GF-D8 (cell line): ENCODE data around the gene ATG7.
A peak's percentile ranks its signal among the peaks of the same experiment; 100 is the strongest.
"Not testable (repeated sequence)": the region's sequence is repeated elsewhere in the genome, so short reads cannot be mapped to it uniquely, and the experiment has no call there.

Experiments
- DNase-seq: peaks from one replicate; lab custom pipeline; 2025; lab: John Stamatoyannopoulos, UW

Gene ATG7

DNA sequence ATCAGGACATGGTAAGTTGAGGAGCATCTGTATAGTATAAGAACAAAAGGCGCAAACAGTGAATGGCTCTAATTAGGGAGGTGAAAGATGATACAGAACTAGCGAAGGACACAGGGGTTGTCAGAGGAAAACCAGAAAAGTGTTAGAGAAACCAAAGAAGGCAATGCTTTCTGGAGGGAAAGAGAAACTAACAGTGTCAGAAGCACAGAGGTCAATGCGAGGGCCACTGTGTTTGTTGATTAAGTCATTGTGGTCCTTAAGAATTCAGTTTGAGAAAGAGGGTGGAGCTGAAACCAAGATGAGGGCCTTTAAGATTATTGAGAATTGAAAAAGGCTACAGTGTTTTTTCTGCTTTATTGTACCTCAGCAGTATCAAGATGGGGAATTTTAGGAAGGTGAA lies 28.8 kb downstream of the ATG7 start:
- no peak for DNase-seq

DNA sequence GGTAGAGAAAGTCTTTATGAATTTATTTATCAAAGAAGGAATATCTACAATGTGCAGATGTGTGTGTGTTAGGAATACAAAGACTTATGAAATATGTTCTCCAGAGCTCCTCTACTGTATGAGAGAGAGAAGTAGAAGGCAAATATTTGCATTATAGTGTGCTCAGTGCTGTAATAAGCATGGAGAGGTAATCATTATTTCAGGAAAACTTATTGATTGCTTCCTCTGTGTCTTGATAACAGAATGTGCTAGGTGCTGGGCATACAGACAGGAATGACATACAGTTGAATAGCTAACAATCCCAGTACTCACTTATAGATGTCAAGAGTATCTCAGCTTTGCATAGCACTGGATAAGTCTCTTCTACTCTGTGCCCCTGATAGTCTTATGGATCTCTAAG lies 30.2 kb downstream of the ATG7 start:
- DNase-seq, result no peak

DNA sequence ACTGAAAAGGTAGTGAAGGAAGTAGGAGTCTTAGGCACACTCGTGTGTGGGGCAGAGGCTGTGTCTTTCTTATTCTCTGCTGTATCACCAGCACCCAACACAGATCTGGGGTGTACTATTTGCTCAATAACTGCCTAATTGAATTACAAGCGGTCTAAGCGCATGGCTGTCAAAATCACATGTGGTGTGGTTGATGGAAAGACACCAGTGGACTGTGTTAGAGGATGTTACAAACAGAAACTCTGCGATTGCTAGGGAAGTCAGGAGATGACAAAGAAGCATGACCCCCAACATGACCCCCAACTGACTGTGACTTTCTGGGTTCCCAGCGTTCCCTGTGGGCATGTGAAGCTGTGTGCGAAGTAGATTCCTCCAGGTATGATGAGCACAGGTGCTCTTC lies 32.0 kb downstream of the ATG7 start:
- no peak for DNase-seq

DNA sequence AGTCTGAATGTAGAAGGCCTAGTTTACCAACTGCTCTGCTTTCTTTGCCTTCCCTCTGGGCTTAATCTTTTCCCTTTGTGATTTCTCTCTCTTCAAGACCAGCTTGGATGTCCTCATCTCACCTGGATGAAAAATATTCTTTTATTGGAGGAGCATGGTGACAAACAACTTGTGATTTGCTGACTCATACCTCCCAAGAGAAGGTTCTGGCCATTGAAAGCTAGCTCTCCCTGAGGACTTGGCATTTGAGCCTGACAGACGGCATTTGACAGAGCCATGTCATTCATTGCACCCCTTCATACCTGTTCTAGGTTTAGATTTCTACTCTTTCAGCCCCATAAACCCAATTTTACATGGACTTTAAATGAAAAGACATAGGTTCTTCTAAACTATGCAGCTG lies 33.3 kb downstream of the ATG7 start:
- no peak for DNase-seq

DNA sequence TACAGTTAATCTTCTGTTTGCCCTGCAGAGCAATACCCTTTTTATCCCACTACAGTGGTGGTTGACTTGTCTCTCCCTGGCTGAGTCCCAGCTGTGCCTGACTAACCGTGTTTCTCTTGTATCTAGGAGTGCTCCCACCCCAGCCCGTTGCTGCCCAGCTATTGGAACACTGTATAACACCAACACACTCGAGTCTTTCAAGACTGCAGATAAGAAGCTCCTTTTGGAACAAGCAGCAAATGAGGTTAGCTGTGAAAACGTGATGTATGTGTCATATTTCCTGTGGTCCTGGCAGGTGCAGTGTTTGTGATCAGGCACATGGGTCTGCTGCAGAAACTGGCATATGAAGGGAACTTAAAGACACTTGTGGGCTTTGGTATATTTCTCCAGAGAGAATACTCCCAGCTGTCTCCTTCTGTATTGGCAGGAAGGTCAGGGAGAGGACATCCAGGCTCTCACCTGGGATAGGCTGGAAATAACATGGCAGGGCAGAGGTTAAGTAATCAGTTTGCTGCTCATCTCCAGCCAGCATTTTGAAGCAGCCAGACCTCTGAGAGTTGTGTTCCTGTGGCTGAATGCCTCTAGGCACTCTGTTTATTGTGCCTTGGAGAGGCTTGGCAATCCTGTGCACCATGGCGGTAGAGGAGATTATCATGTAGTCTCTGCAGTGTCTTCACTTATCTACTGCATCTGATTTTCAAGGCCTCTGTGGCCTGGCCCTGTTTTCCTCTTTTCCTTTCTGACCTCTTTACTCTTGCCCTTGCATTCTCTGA lies 34.8 kb downstream of the ATG7 start:
- DNase-seq, result peak; percentile 85

DNA sequence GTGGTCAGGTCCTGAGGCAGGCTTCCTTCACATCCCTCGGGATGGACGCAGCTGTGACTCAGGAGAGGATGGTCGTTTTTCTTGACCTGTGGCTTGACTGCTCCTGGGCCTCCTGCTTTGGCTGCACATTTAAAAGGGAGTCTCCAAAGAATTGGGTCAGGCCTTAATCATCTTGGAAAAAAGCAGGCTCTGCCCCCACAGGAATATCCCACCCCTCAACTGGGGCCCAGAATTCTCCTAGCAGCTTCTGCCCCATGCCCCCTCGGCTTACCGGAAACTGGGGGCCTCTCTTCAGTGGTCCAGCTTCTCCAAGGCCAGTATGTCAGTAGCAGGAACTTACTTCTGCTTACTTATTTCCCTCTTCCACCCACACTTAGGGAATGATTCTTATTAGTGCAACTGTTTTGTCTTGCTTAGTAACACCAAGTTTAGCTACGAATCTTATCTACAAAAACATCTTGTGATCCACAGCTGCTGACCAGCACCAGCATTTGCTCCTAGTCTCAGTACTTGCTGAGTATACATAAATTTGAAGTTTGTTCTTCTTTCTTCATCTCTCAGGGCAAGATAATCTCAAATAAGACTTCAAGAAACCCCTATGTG lies 35.7 kb downstream of the ATG7 start:
- DNase-seq, result peak; percentile 43

DNA sequence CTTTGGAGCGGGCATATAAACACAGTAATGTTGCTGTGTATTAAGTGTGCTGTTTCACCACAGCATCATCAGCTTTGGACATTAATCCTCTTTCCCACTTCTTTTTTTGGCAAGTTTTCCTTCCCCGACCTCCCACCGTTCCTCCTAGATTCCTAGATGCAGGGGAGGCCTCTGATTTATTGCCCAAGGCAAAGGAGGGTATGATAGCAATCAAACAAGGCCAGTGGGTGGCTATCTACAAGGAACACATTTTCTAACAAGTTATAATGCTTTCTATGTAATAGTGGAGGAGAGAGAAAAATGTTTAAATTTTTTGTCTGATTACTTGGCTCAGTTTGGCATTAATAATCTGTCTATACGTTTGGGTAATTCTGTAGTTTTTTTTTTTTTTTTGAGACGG lies 38.1 kb downstream of the ATG7 start:
- DNase-seq, result no peak

DNA sequence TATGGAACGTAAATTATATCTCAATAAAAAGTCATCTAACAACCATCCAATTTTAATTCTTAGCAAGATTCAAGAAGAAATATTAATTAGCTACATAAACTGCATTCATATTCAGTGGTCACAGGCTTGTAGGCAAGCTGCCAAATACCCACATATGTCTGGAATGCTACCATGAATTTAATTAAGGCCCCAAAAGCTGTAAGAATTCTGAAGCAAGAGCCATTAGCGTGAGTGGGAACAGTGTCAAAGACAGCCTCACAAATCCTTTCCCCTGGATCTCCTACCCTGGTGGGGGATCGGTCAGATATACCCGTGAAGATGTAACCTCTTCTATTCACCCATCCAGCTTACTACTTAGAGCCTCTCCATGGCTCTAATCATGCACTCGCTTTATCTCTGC lies 40.0 kb downstream of the ATG7 start:
- no peak for DNase-seq

DNA sequence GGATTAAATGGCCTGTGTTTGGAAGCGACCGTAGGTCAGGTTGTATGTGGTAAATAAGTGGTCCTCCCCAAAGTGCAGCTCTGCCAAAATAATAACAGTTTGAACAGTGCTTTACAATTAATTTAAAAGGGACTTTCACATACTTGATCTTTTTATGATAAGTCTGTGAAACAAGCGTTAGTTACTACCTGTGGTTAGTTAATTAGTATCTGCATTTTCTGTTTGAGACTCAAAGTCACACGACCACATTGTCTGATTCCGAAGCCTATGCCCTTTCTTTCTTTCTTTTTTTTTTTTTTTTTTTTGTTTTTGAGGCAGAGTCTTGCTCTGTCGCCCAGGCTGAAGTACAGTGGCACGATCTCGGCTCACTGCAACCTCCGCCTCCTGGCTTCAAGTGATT lies 45.1 kb downstream of the ATG7 start:
- no peak for DNase-seq

DNA sequence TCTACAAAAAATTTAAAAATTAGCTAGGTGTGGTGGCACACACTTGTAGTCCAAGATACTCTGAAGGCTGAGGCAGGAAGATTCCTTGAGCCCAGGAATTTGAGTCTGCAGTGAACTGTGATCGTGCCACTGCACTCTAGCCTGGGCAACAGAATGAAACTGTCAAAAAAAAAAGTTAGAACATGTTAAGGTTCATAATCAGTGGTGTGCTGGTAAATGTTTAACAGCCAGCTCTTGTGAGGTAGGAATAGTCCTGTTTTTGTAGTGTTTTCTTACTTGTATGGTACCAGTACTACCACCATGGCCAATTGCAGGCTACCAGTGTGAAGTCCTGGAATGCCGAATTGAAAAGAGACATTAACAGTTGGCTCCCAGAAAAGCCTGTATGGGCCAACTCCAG lies 50.7 kb downstream of the ATG7 start:
- no peak for DNase-seq

DNA sequence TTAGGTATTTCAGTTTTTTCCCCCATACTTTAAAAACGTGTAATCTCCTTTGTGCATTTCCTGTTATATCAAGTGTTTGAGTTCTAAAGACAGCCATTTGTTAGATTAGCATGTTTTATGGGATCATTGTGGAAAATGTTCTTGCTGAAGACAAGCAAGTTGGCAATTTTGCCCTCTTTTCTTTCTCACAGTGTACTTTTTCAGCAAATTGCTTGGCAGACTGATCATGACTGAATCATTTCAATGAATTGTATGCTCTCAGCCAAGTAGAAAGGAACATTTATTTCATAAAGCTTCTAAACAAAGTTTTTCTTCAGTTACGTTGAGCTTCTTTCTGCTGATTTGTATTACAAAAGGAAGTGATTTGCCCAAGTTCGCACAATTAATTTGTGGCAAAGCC lies 51.6 kb downstream of the ATG7 start:
- no peak for DNase-seq

DNA sequence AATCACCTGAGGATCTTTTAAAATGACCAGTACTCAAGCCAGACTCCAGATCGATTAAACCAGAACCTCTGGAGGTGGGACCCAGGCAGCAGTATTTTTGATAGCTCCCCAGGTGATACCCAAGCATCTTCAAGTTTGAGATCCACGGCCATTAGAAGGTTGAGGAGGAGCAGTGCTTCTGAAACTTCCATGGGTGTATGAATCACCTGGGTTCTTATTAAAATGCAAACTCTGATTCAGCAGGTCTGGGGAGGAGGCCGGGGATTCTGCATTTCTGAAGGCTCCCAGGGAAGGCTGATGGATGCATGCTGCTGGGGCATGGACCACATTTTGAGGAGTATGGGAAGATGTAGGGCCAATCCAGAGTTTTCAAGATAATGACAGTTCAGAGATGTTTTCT lies 55.4 kb downstream of the ATG7 start:
- DNase-seq, result no peak

DNA sequence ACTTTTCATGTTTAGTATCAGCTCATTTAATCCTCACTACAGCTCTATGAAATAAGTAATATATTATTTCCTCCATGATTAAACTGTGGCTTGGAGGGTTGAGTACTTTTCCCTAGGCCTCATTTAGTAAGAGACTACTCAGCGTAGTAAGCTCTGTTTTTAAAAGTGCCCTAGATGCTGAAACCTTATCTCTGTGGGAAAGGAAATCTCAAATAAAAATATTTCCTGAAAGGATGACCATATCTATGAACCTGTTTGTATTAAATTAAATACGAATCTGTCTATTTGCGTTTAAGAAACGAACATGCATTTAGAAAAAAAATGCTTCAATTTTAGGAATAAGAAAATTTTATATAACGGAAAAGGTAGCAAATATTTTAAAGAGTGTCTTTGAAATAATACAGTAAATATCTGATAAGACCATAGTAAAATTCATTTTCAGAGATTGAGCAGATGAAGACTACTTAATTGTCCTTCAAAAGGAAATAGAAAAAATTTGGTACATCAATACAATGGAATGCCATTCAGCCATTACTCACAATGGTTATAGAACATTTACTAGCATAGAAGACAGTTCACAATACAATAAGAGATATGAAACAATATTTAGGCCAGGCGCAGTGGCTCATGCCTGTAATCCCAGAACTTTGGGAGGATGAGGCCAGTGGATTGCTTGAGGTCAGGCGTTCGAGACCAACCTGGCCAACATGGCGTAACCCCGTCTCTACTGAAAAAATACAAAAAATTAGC lies 56.2 kb downstream of the ATG7 start:
- DNase-seq, result no peak

DNA sequence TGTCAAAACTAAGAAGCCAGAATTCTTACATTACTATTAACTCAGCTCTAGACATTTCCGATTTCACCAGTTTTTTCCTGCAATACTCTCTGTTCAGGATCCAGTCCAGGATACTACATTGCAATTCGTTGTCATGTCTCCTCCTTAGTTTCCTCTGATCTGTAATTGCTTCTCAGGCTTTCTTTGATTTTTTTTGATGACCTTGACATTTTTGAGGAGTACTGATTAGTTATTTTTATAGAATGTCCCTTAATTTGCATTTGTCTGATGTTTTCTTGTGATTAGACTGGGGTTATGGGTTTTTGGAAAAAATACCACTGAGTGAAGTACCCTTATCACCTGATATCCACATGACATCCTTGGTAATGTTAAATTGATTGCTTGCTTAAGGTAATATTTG lies 57.6 kb downstream of the ATG7 start:
- DNase-seq, result no peak

DNA sequence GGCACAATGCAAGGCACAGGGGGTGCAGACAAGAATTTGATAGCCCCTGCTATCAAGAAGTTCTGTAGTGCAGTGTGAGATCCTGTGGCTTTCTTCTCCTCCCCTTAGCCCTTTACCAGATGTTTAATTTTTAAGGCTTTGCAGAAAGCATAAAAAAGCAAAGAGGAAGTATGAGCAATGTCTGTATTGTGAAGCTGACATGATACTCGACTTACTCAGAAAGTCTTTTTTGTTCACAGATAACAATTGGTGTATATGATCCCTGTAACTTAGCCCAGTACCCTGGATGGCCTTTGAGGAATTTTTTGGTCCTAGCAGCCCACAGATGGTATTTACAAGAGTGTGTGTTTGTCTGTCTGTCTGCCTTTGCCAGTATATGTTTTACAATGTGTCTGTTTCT lies 58.9 kb downstream of the ATG7 start:
- DNase-seq, result peak; percentile 16

DNA sequence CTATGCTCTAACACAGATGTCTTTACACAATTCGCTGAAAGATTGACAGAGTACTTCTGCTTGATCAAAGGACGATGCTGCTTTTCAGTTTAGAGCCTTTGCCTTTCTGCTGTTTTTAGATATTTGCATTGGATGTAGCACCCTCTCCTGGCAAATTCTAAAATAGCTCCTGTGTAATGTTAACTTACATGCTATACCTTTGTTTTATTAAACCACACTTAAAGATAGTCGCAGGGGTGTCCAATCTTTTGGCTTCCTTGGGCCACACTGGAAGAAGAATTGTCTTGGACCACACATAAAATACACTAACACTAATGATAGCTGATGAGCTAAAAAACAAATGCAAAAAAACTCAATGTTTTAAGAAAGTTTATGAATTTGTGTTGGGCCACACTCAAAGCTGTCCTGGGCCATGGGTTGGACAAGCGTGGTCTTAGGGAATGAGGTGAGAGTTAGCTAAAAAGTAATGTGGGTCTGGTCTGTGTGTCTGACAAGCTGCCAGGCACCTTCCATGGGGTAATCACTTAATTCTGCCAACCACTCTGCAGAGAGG lies 62.9 kb downstream of the ATG7 start:
- peak; percentile 23 for DNase-seq

DNA sequence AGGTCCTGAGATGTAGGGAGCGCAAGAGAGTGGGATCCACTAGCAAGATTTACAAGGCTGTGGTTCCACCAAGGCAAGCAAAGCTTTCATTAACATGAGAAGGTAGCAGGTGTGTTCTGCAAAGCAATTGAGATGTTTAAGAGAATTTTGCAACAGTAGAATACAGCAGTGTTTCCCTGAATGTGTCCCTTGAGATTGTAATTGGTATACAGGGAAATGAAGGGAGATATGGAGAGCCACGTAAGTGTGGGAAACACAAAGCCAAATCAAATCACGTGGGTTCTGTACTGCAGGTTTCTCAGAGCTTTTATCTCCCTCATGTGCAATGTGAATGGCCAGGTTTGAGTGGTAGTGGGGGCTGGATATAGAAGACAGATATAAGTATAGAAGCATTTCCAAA lies 67.3 kb downstream of the ATG7 start:
- DNase-seq, result no peak

DNA sequence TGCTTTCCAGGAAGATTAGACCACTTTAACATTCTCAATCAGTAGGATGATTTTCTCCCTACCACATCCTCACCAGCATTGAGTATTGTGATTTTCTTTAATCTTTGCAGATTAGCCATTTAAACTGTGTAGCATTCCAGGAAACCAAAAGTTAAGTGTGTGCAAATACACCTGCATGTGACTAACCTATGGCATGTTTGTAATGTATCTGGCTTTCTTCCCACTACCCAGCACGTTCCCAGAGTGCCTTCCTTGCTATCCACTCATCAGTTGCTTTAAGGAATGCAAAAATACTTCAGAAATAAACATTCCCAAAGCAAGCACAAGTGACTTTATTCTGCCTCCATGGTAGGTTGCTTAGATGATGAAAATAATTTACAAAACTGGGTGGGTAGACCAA lies 74.2 kb downstream of the ATG7 start:
- DNase-seq, result no peak

DNA sequence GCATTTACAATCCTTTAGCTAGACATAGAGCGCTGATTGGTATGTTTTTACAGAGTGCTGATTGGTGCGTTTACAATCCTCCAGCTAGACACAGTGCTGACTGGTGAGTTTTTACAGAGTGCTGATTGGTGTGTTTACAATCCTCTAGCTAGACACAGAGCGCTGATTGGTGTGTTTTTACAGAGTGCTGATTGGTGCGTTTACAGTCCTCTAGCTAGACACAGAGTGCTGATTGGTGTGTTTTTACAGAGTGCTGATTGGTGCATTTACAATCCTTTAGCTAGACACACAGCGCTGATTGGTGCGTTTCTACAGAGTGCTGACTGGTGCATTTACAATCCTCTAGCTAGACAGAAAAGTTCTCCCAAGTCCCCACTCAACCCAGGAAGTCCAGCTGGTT lies 76.7 kb downstream of the ATG7 start:
- not testable (repeated sequence) for DNase-seq

DNA sequence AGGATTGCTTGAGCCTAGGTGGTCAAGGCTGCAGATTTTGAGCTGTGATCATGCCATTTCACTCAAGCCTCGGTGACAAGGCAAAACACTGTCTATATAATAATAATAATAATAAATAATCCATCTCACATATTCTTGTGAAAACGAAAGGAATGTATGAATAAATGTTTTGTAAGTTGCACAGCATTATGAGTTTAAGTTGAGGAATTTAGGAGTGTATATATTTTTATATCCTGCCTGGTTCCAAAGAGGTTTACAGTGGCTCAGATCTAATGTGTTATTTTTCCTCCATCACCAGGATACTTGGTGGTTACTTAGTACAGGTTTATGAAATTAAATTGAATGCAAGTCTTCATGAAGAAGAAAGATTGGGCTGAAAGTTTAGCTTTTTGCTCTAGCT lies 77.2 kb downstream of the ATG7 start:
- DNase-seq, result no peak

DNA sequence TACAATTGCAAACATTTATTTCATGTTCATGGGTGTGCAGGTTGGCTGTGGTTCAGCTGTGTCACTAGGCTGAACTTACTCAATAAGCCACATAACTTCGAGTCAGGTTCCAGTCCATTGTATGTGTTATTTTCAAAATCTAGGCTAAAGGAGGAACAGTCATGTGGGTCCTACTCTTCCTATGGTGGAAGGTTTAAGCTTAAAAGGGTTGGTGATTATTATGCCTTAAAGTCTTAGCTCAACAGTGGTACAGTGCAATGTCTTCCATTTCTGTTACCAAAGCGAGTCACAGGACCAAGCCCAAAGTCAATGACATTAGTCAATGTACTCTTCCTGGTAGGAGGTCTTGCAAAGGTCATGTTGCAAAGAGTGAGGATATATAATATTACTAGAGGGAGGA lies 78.2 kb downstream of the ATG7 start:
- DNase-seq, result no peak

DNA sequence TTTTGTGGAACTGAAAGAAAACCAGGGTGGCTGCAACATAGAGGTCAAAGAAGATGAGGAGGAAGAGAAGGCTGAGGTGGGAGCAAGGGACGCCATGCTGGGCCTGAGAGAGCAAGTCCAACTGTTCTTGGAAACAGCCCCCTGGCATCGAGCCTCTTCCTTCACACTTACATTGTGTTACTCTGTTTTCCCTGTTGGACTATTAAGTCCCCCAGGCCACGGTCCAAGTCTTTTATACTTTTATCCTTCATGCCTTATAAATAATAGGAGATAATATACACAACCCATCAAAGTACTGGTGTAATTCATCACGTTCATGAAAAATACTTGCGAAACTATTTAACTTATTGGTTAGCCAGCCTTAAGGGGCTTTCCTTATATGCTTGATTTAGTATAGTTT lies 79.3 kb downstream of the ATG7 start:
- no peak for DNase-seq

DNA sequence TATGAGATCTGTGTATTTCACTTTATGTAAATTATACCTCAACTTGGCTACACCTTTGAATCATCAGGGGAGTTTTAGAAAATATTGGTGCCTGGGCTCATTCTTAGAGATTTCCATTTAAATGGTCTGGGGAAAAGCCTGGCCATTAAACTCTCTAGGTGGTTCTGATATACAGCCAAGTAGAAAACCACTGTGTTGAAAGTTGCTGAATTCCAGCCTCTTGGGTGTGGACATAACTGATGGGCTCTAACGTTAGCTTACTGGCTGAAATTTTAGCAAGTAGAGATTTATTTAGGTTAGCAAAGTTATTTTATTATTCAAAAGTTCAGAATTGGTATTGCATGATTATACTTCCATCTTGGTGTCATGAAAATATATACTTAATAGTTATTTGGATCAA lies 84.1 kb downstream of the ATG7 start:
- no peak for DNase-seq
